Measurements from ENCODE around the gene PDE4D. TPM values are rescaled to one million over a fixed set of nuclear protein-coding genes. Genes with fewer than 3 reads are reported as not detected.

The PDE4D gene
- total and polyA plus RNA-seq, 2 of the 4 experiments (the other 2 are of a cell fraction) = 1.4 to 7.9 TPM

GRCh38 chr5:59142138-59142537 lies 751.4 kb downstream of the PDE4D start:
- H3K9me1 ChIP-seq (ENCODE audit: insufficient read depth, low read length) = no peaks in the 10 kb centered on the region
- 86 to 100% methylated on average over 1 of the region's 2 CpGs for WGBS, 2 experiments (ENCODE audit: extremely low coverage in 2 of 2, insufficient read length in 1 of 2)
- in situ Hi-C loops (cut with MboI; ENCODE audit: low sequenced_read_pairs) = no loop called here
- H4K91ac ChIP-seq (ENCODE audit: insufficient read depth, low read depth, low read length) = no peak overlapping the region
- H3K4ac ChIP-seq (ENCODE audit: low read depth, low read length) = no peak overlapping the region
- no peaks in the 10 kb centered on the region for H4K20me1 ChIP-seq (ENCODE audit: insufficient read depth, low read length)
- 0 out of 2 replicates have a peak, but pooled peaks cover 2% of the 10 kb centered on the region for H3K4me1 ChIP-seq (ENCODE audit: control insufficient read depth, insufficient read depth, low read length)
- H4K8ac ChIP-seq (ENCODE audit: low read depth in 2 of 2, low read length in 2 of 2) = no peak overlapping the region
- H2AK5ac ChIP-seq (ENCODE audit: low read depth, low read length) = no peak overlapping the region
- H3K4me2 ChIP-seq (ENCODE audit: low read depth, low read length) = no peak overlapping the region
- no peak overlapping the region for H2AK9ac ChIP-seq (replicated peaks; ENCODE audit: low read depth, low read length, poor library complexity)
- no peak overlapping the region for H3K18ac ChIP-seq (ENCODE audit: low read depth, low read length)
- H3K79me1 ChIP-seq (ENCODE audit: low read depth in 1 of 2, low read length in 2 of 2) = no peaks in the 10 kb centered on the region
- no peak for TF ChIP-seq CTCF (conservative IDR thresholded peaks at IDR 0.05; ENCODE audit: low read depth, low read length)
- no peak for TF ChIP-seq SMC3 (IDR thresholded peaks at IDR 0.05; ENCODE audit: low read depth, low read length)
- TF ChIP-seq MXI1 (IDR thresholded peaks at IDR 0.05; ENCODE audit: borderline replicate concordance, low read depth, low read length) = no peak
- no peak for TF ChIP-seq CEBPB (IDR thresholded peaks at IDR 0.05; ENCODE audit: low read depth, low read length)
- TF ChIP-seq NFE2L2 (IDR thresholded peaks at IDR 0.05; ENCODE audit: low read depth, low read length) = no peak
- no peak for TF ChIP-seq CHD1 (IDR thresholded peaks at IDR 0.05; ENCODE audit: low read depth, low read length)
- no peak for TF ChIP-seq RCOR1 (IDR thresholded peaks at IDR 0.05; ENCODE audit: insufficient replicate concordance, low read length)
- TF ChIP-seq FOS (IDR thresholded peaks at IDR 0.05; ENCODE audit: low read depth, low read length) = no peak
- no peak for TF ChIP-seq MAZ (IDR thresholded peaks at IDR 0.05; ENCODE audit: borderline replicate concordance, low read depth, low read length)
- TF ChIP-seq ELK1 (IDR thresholded peaks at IDR 0.05; ENCODE audit: borderline replicate concordance, low read depth, low read length) = no peak
- no peak for TF ChIP-seq RAD21 (IDR thresholded peaks at IDR 0.05; ENCODE audit: low read length)
- H3K4me3 ChIP-seq (ENCODE audit: insufficient read depth, low read depth, low read length) = no peak overlapping the region
- POLR2A ChIA-PET (ENCODE audit: unreplicated experiment) = no interaction called here
- BruUV-seq (replicated peaks) = no TSS peak
- H3K23ac ChIP-seq (ENCODE audit: low read depth, low read length) = no peak overlapping the region
- no peak overlapping the region for H3K56ac ChIP-seq (ENCODE audit: extremely low read depth, insufficient read depth, low read length)
- no peak overlapping the region for H3K9ac ChIP-seq (ENCODE audit: low read depth, low read length)
- no peak overlapping the region for H2BK20ac ChIP-seq (ENCODE audit: low read depth, low read length)
- H3K27me3 ChIP-seq (ENCODE audit: control insufficient read depth, insufficient read depth, low read length) = no peaks in the 10 kb centered on the region
- intact Hi-C loops (cut with micrococcal nuclease) = no loop called here
- H2BK5ac ChIP-seq (ENCODE audit: low read depth, low read length, poor library complexity, severe bottlenecking) = no peak overlapping the region
- no peak overlapping the region for H2BK120ac ChIP-seq (ENCODE audit: low read depth, low read length)
- H3K9me3 ChIP-seq (ENCODE audit: control insufficient read depth, insufficient read depth, low read length) = no peaks in the 10 kb centered on the region
- DNase-seq (no peak), ATAC-seq (ENCODE audit: low read depth) (no peak)
- no peak overlapping the region for H3K27ac ChIP-seq (ENCODE audit: insufficient read depth, low read length)
- CTCF ChIA-PET = interaction anchor here (1.1 kb wide), 1 partner anchor 42 kb away, joined by 3 read pairs; no protein-coding TSS in a partner anchor
- dilution Hi-C loops (cut with HindIII; ENCODE audit: low sequenced_read_pairs, unreplicated experiment) = no loop called here
- H4K5ac ChIP-seq (ENCODE audit: low read depth, low read length) = no peak overlapping the region
- H3K14ac ChIP-seq (replicated peaks; ENCODE audit: low read depth, low read length) = no peak overlapping the region
- no peak overlapping the region for H2BK15ac ChIP-seq (ENCODE audit: low read depth, low read length)
- no peaks in the 10 kb centered on the region for H3K36me3 ChIP-seq (ENCODE audit: control insufficient read depth, insufficient read depth, low read length)
- H2AFZ ChIP-seq (replicated peaks; ENCODE audit: low read length, poor library complexity) = no peak overlapping the region

Data from IMR-90 (cell line).